ENCODE measurements around the gene ADGRD1.

ADGRD1 gene

DNA sequence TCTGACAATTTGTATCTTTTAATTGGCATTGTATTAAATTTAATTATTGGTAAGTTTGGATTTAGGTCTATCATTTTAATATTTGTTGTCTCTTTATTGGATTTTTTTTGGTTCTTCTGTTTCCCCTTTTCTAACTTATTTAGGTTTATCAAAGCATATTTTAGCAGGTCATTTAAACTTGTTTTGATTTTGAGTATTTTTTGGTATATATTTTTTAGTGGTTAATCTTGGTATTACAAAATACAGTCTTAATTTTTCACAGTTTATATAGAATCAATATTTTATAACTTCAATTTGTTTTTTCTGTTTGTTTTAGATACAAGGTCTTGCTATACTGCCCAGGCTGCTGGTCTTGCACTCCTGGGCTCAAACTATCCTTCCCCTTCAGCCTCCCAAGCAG is 15.5 kb upstream of the ADGRD1 start:
- no peak for DNase-seq

DNA sequence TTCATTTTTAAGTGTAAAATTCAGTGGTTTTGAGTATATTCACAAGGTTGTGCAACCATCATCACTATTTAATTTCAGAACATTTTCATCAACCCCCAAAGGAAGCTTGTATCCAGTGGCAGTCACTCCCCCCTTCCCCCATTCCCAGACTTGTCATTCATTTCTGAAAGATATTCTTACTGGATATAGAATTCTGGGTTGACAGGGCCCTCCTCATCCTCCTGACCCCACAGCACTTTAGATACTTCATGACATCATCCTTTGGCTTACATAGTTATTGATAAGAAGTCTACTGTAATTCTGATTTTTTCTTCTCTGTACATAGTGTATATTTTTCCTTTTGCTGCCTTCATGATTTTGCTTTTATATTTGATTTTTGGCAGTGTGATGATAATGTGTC is 8.8 kb upstream of the ADGRD1 start:
- DNase-seq, result no peak

DNA sequence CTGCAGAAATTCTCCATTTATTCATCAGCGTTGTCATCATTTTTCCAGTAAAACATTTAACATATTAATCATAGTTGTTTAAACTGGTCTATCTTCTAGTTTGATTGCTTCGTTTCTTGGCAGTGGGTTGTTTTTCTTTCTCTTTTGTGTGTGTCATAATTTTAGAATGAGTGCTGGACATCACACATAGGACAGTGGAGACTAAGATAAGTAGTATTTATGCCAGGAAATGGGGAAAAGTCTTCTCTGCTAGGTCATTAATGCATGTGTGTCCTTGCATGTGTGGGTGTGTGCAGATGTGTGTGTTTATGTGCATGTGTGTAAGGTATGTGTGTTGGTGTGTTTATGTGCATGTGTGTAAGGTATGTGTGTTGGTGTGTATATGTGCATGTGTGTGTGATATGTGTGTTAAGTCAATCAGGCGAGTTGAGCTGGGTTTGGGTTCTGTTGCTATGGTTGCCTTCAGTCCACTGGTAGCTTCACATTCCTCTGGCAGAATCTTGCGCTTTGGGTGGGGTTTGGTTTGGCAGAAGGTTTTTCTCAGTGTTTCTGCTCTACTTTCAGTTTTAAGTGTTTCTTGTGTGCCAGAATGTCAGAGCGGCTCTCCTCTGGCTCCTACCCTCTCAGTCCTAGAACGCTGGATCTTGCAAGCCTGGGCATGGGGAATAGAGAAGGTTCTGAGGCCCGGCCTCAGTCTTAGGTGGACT is 7.8 kb upstream of the ADGRD1 start:
- DNase-seq, result no peak

DNA sequence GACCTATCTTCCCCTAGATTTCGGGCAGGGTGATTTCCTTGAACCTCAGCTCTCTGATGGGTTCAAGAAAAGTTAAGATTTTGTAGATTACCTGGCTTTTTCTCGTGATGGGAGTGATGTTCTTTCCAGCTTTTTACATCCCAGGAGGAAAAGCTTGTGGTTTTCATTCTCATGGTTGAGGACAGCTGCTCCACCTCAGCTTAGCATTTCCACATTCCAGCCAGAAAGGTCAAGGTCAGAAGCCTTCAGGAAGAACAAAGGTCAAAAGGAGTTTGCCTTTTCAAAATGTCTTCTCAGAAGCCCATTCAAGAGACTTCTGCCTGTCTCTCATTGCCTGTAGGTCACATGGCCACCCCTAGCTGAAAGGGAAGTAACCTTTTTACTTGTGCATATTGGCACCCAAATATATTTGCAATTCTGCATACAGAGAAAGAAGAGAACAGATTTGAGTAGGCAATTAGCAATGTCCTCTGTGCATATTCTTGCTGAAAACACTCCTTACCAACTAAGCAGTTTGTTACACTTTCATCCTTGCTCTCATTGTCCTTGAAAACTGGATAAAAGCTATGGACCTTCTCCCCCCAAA is 6.6 kb upstream of the ADGRD1 start:
- no peak for DNase-seq

DNA sequence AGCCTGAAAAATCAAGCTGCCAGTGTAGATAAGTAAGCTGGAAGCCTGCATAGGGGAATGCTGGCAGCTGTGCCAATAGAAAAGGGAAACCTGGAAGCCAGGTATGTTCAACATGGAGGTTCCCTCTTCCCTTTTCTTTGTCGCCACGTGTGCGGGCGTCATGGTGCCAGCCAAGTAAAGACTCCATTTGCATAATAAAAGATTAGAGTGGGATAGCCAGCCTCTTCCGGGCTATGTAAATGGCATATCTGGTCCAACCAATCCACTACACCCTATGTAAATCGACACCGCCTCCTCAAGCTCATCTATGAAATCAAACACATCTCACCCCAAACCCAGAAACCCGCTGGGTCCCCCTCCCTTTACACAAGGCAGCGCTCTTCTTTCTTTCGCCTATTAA is 5.6 kb upstream of the ADGRD1 start:
- DNase-seq, result no peak

DNA sequence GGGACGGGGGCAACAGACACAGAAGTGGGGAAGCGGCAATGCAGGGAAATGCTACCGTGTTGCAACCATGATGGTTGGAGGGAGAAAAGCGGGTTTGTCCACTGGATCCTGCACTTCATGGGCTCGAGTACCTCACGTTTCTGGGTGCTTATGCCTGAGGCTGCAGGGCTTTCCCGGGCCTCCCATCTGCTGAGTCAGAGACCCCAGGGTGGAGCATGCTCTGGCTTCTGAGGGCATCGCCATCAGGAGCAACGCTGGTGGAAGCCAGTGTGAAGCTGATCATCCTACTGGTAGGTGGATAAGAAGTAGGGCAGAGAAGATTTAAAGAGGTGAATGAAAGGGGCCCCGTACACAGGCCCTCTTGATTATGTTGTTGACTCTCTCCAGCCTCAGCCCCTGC is 5.0 kb upstream of the ADGRD1 start:
- no peak for DNase-seq

DNA sequence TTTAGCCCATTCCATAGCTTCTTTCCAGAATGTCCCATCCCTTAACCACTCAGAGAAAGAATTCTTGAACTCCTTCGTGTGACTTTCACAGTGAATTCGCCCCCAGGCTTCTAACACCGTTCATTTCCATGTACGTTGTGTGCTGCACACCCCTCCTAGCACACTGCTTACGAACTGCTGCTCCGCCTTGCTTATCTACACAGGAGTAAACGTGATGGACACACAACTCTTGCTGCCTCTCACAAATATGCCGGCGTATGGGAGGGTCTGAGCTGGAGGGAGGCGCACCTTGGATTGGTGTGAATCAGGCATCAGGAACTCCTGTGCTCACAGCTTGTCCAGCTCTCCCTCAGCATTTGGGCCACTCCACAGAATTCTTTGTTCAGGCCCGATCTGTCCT is 3.9 kb upstream of the ADGRD1 start:
- no peak for DNase-seq

DNA sequence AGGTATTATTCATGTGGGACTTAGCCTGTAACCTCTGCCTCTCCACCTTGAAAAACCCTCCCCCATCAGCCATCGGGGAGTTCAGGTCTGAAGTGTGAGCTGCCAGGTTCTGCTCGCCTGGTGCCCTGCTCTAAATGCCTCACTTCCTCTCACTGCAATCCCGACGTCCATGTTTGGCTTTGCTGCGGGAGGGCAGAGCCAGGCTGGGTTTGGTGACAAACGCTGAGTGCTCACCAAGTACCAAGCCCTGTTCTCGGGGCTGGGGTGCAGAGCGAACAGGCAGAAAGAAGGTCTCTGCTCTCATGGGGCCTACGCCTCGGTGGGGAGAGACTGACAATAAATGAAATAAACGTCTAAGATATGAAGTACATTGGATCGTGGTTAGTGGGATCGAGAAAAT is 2.1 kb upstream of the ADGRD1 start:
- DNase-seq, result no peak

DNA sequence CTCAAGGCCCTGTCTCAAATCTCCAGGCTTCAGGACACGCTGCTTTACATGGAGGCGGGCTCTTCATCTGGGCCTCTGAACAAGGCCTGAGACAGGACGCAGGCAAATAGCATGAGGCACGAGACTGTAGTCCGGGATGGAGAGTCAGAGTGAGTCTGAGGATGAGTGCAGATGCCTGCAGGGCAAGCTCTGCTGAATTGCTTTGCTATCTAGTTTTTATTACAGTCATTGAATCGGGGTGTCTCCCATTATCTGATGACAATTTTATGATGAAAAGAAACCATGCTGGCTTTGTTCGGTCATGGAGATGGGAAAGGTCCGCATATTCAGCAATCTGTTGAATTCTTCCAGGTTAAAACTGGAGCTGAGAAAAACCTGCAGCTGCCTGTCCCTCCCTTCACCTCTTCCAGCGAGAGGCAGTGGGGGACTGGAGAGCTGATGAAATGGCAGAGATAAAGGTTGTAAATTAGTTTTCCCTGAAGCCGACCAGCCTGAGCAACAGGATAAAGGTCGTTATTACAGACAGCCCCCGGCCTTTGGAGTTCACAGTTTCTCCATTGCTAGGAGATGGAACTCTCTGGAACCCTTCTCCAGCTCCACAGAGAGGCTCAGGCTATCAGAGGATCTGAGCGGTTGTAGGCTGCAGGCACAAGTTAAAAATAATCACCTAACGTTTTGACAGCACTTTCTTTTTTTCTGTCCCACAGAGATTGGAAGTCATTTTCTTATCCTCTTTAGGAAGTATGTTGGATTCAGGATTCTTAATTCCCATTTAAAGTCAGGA is 1.3 kb upstream of the ADGRD1 start:
- DNase-seq, result no peak

DNA sequence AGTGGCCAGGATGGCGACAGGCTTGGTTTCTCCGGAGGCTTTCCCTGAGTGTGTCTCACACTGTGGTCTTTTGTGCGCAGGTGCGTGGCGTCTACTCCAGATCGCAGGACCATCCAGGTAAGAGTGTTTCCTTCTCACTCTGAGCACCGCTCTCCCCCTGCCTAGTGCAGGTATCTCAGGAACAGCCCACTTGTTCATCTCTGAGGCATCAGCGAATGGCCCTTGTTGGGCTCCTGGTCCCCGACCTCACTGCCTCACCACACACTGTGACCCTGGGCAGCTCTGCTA is 781 bp downstream of the ADGRD1 start:
- no peak for DNase-seq

DNA sequence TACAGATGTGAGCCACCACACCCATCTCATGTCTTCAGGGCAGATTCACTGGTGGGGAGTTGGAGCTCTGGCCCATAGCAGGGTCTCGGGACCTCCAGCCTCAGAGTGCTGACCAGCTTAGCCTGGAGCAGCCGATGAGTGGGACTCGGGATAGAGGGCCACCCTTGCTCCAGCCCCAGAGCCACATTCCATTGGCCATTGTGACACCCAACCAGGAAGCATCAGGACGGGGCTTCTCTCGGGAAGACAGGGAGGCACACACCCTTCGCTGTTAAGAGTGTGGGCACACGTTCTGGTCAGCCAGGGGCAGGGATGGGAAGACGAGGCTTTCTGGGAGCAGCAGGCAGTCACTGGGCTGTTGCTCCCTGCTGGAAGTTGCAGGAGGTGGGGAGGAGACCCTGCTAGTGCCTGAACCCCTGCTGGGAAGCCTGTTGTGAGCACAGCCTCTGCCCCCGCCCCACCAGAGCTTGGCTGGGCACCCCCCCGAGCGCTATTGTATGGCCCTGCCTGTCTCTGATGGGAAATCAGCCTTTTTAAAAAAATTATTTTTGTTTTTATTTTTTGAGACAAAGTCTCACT is 1.6 kb downstream of the ADGRD1 start:
- DNase-seq, result no peak

DNA sequence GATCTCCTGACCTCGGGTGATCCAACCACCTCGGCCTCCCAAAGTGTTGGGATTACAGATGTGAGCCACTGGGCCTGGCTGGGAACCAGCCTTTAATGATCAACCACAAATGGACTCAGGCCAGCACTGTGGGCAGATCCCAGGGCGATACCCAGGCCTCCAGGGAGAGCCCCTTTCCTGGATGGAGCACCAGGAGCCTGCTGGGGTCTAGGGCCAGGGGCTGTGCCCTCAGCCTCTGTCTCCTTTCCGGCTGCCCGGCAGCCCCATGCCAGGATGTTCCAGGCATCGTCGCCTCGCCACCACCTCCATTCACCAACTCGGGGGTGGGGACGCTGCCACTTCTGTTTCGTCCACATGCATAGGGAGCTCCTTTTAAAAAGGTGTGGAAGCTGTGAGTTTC is 2.3 kb downstream of the ADGRD1 start:
- DNase-seq, result no peak

DNA sequence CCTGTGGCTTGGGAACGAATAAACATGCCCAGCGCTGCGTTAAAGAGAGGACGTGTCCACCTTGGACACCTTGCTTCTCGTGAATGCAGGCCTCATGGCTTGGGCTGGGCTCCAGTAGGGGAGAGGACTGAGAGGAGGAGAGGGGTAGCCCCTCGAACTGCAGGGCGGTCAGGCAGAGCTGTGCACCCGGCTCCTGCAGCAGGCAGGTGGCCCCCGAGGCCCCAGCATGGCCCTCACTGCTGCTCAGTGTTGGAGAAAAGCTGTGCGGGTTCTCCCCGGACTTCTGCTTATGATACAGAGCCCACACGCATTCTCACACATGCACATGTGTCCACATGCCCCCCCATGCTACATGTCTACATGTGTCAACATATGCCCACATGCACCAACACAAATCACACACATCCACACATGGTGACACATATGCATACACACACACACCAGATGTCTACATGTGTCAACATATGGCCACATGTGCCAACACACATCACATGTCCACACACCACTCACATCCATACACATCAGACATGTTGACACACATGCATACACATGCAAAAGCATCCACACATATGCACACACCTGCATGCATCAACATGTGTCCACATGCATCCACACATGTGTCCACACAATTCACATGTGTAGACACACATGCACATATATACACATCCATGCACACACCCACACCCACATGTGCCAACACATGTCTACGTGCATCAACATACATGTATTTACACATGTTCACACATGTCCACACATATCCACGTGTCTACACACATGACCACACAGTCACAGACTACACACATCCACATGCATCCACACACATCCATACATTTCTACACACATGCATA is 3.0 kb downstream of the ADGRD1 start:
- DNase-seq, result no peak

DNA sequence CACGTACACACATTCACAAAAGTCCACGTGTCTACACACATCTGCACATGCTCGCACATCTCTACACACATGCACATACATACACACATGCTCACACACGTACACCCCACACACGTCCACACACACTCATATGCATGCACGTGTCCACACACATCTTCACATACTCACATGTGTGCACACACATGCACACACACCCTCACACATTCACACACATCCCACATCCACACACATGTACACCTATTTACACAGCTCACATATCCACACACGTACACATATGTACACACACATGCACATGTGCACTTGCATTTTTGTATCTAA is 3.6 kb downstream of the ADGRD1 start:
- DNase-seq, result no peak

DNA sequence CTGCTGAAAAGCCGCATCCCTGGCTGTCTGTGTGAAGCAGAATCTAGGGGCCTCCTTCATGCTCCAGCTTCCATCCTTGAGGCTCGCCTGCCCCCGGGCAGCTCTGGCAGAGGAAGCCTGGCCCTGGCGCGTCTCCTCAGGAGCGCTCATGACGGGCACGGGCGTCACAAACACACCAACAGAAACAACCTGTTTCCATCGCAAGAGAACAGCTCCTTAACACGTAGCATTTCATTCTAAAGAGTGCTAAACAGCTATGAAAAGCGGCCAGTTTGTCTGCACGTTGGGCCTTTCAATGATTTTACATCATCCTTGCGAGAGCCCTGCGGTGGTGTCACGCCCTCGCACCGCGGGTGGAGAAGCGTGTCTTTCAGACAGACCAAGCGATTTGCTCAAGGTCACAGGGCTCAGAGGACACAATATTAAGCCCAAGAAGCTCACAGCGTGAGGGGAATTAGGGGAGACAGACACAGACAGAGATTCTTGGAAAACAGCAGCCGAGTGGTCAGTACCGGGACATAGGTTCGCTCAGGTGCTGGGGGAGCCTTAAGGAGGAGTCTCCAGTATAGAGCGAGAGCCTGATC is 4.9 kb downstream of the ADGRD1 start:
- no peak for DNase-seq

DNA sequence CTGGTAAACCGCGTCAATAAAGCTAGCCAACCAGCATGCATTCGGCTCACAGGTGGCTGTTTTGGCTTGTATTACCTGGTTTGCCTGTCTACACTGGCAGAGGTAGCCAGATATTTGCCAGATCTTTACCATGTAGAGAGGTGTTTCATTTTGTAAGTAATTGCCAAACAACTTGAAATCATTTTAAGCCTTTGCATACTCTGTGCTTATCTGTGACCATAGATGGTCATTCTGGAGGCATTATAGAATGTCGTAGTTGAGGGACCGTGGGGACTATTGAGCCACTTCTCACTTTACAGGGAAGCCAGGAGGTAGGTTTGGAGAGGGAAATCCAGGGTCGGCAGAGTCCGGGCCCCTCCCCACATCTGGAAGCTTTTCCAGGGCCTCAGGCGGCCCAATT is 5.9 kb downstream of the ADGRD1 start:
- no peak for DNase-seq

DNA sequence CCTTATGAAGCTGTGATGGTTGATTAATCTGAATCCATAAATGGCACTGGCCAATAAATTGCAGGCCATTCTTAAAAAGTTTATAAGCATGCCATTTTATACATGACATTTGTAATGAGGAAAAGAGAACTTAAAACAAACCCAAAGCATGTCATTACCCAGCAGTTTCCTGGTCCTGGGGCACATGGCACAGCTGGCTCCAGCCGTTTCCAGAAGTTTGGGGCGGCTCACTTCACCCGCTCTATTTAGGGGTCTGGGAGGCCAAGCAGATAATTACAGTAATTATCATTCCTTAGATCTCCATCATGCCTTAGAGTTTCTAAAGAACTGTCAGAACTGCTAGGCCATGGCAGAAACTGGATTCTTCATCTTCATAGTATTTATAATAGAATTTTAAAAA is 6.4 kb downstream of the ADGRD1 start:
- DNase-seq, result no peak

DNA sequence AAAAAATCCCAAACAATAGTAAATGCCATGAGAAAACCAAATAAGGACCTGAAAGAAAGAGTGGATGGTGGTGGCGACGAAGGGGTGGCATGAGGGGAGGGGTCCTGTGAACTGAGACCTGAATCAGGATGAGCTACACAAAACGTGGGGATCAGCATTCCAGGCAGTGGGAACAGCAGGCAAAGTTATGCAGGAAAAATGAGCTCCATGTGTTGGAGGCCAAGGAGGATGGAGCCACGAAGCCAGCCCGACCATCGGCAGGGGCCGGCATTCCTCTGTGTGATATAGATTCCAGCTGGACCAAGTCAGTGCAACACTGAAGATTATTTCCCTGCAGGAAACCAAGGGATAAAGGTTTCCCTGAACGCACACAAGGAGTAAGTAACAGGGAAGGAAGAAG is 7.1 kb downstream of the ADGRD1 start:
- DNase-seq, result no peak

DNA sequence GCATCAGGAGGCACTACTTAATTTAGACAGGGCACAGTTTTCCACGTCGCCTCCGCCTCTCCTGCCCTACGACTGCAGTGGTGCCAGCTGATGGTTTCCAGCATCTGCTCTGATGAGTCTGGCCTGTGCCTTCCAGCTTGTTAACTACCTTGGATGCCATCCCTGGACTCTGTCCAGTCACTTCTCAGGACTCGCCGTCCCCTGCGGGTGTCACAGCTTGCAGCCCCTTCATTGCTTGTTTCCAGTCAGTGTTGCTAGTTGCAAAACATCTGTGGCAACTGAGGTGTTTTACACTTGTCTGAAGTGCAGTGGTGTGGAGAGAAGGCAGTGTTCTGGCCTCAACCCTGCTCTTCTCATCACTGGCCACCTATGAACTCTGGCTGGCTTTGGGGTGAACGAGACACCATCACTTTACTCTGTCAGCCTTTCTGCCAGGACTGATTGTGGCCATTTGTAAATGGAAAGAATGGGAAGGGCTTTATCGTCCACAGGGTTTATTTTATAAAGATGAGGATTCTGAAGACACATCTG is 8.3 kb downstream of the ADGRD1 start:
- no peak for DNase-seq

DNA sequence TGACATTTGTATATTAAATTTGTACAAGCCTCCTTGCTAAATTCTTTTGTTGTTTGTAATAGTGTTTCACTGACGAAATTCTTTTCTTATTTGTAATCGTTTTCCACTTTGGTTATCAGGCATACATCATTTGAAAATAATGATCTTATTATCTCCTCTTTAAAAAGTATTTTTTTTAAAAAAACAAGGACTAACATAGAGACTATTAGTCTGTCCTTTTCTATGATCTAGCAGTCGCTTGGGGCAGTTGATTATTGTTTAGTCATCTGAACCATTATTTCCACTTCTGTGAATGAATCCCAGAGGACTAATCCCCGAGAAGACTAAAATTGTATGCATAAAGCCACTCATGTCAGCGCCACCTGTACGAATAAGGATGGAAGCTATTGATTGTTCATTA is 11.5 kb downstream of the ADGRD1 start:
- DNase-seq, result no peak

DNA sequence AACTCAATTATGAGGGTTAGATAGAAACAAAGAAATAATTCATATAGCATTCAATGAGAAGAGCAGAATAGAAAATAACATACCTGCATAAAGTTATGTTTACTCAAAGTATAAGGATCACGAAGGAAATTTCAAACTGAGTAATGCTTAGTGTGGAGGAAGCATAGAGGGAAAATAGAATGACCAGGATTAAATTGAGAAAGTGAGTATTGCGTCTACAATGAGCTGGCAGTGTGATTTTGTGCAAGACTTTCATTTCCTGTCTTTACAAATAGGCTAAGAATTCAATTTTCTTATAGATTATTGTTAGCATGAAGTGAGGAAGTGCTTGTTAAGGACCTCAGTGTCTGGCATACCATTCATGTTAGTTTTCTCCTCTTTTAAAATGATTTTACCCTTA is 12.0 kb downstream of the ADGRD1 start:
- no peak for DNase-seq

DNA sequence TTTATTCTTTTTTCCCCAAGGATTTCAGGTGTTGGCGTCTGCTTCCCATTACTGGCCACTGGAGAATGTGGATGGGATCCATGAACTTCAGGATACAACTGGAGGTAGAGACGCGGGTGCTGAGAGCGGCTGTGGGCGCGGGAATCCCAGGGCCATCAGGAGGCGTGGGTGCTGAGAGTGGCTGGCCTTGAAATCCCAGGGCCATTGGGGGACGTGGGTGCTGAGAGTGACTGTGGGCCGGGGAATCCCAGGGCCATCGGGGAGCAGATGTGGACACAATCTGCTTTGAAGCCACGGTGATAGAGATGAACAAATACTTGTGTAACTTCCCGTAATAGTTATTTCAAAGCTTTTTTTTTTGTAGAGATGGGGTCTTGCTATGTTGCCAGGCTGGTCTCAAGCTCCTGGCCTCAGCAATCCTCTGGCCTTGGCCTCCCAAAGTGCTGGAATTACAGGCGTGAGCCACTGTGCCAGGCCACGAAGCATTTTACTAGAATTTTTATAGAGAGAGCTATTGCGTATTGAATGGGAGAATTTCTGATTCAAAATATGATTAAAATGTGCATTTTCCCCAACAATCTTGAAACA is 12.8 kb downstream of the ADGRD1 start:
- DNase-seq, result no peak

DNA sequence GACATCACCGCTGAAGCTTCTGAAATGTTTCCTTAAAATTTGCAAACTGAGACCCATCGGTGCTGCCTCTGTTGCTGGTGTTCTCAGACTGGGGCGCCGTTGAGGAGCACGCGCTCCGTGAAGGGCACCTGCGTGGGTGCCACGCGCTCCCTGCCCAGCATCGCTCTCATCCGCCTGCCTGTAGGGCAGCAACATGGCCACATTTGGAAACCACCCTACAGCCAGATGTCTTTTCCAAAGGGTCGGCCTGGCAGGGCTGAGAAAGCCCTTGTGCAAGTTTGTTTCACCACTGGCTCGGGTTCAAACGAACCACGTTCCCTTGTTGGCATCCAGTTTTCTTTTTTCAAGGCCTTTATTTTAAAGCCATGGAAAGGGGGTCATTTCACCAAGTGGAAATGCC is 13.9 kb downstream of the ADGRD1 start:
- no peak for DNase-seq
